ENCODE data around the gene CLN6.
"Not testable (repeated sequence)": the region's sequence is repeated elsewhere in the genome, so short reads cannot be mapped to it uniquely, and the experiment has no call there.

GRCh38 chr15:68234520-68234919, 5.0 kb upstream of the CLN6 start:
- not testable (repeated sequence) for TF ChIP-seq EZH2 (IDR thresholded peaks at IDR 0.05; ENCODE audit: insufficient read depth, low read length)
- TF ChIP-seq, protein P1, sequence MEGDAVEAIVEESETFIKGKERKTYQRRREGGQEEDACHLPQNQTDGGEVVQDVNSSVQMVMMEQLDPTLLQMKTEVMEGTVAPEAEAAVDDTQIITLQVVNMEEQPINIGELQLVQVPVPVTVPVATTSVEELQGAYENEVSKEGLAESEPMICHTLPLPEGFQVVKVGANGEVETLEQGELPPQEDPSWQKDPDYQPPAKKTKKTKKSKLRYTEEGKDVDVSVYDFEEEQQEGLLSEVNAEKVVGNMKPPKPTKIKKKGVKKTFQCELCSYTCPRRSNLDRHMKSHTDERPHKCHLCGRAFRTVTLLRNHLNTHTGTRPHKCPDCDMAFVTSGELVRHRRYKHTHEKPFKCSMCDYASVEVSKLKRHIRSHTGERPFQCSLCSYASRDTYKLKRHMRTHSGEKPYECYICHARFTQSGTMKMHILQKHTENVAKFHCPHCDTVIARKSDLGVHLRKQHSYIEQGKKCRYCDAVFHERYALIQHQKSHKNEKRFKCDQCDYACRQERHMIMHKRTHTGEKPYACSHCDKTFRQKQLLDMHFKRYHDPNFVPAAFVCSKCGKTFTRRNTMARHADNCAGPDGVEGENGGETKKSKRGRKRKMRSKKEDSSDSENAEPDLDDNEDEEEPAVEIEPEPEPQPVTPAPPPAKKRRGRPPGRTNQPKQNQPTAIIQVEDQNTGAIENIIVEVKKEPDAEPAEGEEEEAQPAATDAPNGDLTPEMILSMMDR (IDR thresholded peaks at IDR 0.05; ENCODE audit: insufficient read depth, low read depth, low read length) = not testable (repeated sequence)
